ENCODE measurements around the gene STK38. TPM values are rescaled to one million over a fixed set of nuclear protein-coding genes. Genes with fewer than 3 reads are reported as not detected.

Gene STK38
- total and polyA plus RNA-seq, 9 of the 15 experiments (the other 6 are each of a cell fraction or from before 2014, with no cell fraction given) = 5.7 to 28.7 (median 19.5) TPM

DNA sequence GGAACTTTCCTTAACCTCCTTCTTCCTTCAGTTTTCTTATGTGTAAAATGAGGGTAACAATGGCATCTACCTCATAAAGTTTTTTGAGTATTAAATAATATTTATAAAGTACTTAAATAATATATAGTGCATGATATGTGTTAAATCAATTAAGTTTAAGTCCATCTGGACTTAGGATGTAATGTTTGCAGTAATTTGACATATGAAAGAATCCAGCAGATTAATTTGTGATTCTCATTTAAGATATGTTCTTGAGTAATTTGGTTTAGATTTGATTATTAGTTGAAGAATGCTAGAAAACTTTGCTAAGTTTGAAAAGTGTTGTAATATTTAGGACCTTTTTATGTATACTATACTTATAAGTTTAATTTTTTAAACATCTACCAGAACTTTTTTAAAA lies 86.4 kb downstream of the STK38 start (continued):
- TF ChIP-seq FOXM1 (IDR thresholded peaks at IDR 0.05; ENCODE audit: low read depth) = no peak
- no peak for TF ChIP-seq FOXM1 (CRISPR knock-in tag; IDR thresholded peaks at IDR 0.05; ENCODE audit: low read depth)

DNA sequence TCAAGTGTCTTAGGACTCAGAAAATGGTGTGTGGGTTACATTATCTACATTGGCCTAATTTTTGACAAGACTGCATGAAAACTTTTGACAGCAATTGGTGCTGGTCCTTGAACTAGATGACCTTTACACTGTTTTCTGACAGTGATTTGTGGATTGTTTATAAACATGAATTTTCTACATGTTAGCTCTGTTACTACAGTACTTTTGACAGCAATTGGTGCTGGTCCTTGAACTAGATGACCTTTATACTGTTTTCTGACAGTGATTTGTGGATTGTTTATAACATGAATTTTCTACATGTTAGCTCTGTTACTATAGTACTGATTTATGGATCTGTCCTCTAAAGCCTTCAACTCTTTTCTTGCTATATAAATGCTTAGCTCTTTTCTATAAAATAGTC lies 87.8 kb downstream of the STK38 start:
- Histone ChIP-seq H3K9me1 (ENCODE audit: control insufficient read depth, insufficient read depth, low read length) (no peaks in the 10 kb centered on the region), H4K20me1 (replicated peaks; ENCODE audit: control insufficient read depth, insufficient read depth, low read length) (no peaks in the 10 kb centered on the region; the same call in none of the 2 replicates), H3K79me2 (ENCODE audit: control insufficient read depth, insufficient read depth, low read length) (peaks cover 89% of the 10 kb centered on the region), H2AFZ (ENCODE audit: low read depth, low read length) (no peak overlapping the region), H3K4me1 (replicated peaks in 1 of 2; ENCODE audit: control insufficient read depth in 2 of 2, insufficient read depth in 2 of 2, low read length in 2 of 2) (peaks cover 0 to 4% of the 10 kb centered on the region in 2 experiments; a peak in 4 of 5 replicates), H3K9me3 (replicated peaks; ENCODE audit: control insufficient read depth, insufficient read depth, low read depth, low read length) (no peaks in the 10 kb centered on the region; the same call in 1 of the 2 replicates), H3K27me3 (ENCODE audit: control insufficient read depth in 2 of 2, insufficient read depth in 2 of 2, low read length in 2 of 2) (no peaks in the 10 kb centered on the region), H3K9ac (ENCODE audit: insufficient read depth in 1 of 2, low read depth in 2 of 2, low read length in 2 of 2) (no peak overlapping the region), H3K27ac (ENCODE audit: extremely low read depth, low read depth, low read length) (no peak overlapping the region), H3K36me3 (ENCODE audit: control insufficient read depth, insufficient read depth, low read length) (peaks cover 26% of the 10 kb centered on the region), H3K4me3 (no peak overlapping the region), H3K4me2 (ENCODE audit: insufficient read depth, low read length) (no peak overlapping the region)
- ChIA-PET CTCF (ENCODE audit: low intra/inter-chr PET ratio) (no interaction called here), POLR2A (interaction anchor here (0.7 to 2.6 kb wide), 3 partner anchors 9 to 710 kb away, joined by 3 to 12 read pairs (median 5); partner anchors contain the start of gene PIM1)
- ATAC-seq = no peak
- no peak for FAIRE-seq
- DNase-seq (ENCODE audit: extremely low read depth in 1 of 4, low spot score in 3 of 4) = no peak
- in situ Hi-C loops (cut with MboI) (no loop called here), intact Hi-C loops (cut with micrococcal nuclease) (no loop called here)
- BruUV-seq (replicated peaks) = no TSS peak
- TF ChIP-seq KDM1A (IDR thresholded peaks at IDR 0.05) (0 out of 4 replicates have a peak, but pooled peaks of 1 of the 2 experiments have one; percentile 36), PYGO2 (tag; IDR thresholded peaks at IDR 0.05) (no peak), ZNF3 (CRISPR knock-in tag; IDR thresholded peaks at IDR 0.05) (no peak), YBX1 (IDR thresholded peaks at IDR 0.05) (no peak), RBM14 (IDR thresholded peaks at IDR 0.05; ENCODE audit: borderline replicate concordance, insufficient read depth, low read depth, low read length) (no peak), BACH1 (tag; IDR thresholded peaks at IDR 0.05) (no peak), ZKSCAN1 (IDR thresholded peaks at IDR 0.05; ENCODE audit: low read depth, low read length) (no peak), ZBTB17 (CRISPR knock-in tag; IDR thresholded peaks at IDR 0.05) (no peak), POLR2B (IDR thresholded peaks at IDR 0.05; ENCODE audit: low read depth, partially characterized antibody) (no peak), GTF2A2 (tag; IDR thresholded peaks at IDR 0.05) (no peak)
- TF ChIP-seq, protein P1, sequence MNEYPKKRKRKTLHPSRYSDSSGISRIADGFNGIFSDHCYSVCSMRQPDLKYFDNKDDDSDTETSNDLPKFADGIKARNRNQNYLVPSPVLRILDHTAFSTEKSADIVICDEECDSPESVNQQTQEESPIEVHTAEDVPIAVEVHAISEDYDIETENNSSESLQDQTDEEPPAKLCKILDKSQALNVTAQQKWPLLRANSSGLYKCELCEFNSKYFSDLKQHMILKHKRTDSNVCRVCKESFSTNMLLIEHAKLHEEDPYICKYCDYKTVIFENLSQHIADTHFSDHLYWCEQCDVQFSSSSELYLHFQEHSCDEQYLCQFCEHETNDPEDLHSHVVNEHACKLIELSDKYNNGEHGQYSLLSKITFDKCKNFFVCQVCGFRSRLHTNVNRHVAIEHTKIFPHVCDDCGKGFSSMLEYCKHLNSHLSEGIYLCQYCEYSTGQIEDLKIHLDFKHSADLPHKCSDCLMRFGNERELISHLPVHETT (CRISPR knock-in tag; conservative IDR thresholded peaks at IDR 0.05 in 1 of 2, IDR thresholded peaks at IDR 0.05 in 1 of 2) = no peak
- TF ChIP-seq, protein P2, sequence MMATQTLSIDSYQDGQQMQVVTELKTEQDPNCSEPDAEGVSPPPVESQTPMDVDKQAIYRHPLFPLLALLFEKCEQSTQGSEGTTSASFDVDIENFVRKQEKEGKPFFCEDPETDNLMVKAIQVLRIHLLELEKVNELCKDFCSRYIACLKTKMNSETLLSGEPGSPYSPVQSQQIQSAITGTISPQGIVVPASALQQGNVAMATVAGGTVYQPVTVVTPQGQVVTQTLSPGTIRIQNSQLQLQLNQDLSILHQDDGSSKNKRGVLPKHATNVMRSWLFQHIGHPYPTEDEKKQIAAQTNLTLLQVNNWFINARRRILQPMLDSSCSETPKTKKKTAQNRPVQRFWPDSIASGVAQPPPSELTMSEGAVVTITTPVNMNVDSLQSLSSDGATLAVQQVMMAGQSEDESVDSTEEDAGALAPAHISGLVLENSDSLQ (IDR thresholded peaks at IDR 0.05) = peak; percentile 56
- TF ChIP-seq, protein P3, sequence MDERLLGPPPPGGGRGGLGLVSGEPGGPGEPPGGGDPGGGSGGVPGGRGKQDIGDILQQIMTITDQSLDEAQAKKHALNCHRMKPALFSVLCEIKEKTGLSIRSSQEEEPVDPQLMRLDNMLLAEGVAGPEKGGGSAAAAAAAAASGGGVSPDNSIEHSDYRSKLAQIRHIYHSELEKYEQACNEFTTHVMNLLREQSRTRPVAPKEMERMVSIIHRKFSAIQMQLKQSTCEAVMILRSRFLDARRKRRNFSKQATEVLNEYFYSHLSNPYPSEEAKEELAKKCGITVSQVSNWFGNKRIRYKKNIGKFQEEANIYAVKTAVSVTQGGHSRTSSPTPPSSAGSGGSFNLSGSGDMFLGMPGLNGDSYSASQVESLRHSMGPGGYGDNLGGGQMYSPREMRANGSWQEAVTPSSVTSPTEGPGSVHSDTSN (CRISPR knock-in tag; IDR thresholded peaks at IDR 0.05; ENCODE audit: low read depth) = no peak
- TF ChIP-seq, protein P3 (tag; conservative IDR thresholded peaks at IDR 0.05; ENCODE audit: low read depth) = peak; percentile 85

All from K562 (cell line).